DMS79 (cell line): ENCODE results near the gene C1QTNF9.
"Not testable (repeated sequence)": the region's sequence is repeated elsewhere in the genome, so short reads cannot be mapped to it uniquely, and the experiment has no call there.

Experiments used
- DNase-seq: peaks from one replicate; lab custom pipeline; 2025; lab: John Stamatoyannopoulos, UW

The C1QTNF9 gene

DNA sequence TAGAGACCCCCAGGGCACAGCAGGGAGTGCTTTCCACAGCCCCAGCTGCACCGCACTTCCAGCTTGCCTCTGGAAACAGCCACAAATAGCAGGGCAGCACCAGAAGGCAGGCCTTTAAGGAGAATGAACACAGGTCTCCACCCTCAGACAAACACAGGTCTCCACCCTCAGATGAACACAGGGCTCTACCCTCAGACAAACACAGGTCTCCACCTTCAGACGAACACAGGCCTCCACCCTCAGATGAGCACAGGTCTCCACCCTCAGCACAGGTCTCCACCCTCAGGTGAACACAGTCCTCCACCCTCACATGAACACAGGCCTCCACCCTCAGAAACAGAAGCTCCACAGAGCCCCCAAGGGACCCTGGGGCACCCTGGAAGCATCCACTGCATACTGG, 51.7 kb downstream of the C1QTNF9 start:
- no peak for DNase-seq

DNA sequence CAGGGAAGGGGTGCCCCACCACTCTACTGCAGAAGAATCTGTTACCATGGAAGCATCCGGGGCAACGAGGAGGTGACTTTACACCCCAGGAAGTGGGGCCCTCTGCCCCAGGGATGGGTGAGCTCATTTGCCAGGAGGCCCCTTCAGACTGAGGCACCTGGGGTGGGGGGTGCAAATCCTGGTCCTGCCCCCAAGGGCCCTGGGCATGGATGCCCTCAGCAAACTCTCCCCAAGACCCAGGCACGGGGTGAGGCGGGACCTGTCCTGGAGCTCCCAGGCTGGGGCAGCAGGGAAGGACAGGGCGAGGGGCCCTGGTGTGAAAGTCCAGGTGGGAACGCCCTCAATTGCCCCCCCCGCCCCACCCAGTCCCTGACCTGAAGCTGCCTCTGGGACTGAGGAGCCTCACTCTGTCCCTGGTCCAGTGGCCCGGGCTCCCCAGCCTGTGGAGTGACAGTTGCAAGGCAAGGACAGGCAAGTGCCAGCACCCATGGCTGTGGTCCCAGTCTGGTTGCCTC, 52.5 kb downstream of the C1QTNF9 start:
- no peak for DNase-seq

DNA sequence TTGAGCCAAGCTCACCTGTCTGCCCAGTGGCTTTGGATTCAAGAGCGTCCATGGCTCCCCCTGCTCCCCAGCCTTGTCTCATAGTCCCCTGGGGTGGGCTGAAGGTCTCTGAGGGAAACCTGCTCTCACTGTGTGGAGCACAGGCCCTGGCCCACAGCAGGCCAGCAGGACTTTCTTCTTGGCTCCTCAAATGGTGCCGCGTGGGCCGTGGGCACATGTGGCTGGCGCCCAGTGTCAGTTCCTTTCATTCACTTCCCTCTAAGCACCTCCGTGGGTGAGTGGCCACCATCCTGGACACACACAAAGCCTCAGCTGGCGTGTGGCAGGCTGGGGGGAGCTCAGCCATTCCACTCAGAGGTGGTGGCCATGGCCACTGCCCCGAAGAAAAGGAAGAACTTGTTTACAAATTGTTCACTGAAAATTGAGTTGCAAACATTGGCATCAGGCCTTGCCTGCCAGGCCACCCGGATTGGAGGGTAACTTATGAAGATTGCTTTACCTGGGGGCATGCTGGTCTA, 53.1 kb downstream of the C1QTNF9 start:
- no peak for DNase-seq

DNA sequence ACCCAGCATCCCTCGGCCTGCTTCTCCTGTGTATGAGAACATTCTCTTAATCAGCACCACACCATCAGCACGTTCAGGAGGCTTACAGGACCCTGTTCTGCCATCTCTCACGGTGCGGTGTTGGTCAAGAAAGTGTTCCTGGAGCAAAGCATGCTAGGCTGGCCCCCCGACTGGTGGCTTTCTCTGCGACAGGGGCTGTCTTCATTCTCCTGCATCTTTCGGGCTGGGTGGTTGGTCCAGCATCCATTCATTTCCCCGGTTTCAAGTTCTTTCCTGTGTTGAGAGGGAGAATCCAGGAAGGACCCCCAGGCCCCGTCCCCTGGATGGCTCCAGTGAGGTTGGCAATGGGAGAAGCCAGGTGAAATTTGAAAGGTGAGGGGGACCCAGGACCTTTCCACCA, 55.8 kb downstream of the C1QTNF9 start:
- DNase-seq: no peak

DNA sequence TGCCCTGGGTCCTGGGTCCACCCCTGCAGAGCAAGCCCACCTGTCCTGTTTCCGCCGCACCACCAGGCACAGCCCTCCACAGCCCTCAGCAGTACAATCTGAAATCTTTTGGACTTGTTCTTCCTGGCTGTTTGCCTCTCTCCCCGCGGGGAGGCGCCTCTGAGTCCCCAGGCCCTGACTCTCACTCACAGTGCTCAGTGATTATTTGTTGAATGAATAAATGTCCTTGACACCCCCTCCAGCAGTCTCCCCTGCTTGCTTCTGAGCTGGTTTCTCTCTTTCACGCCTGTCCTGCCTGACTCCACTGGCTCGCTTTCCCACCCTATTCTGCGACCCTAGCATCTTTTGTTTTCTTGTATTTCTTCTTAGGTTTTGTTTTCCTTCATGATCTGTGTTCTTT, 56.9 kb downstream of the C1QTNF9 start:
- DNase-seq: not testable (repeated sequence)

DNA sequence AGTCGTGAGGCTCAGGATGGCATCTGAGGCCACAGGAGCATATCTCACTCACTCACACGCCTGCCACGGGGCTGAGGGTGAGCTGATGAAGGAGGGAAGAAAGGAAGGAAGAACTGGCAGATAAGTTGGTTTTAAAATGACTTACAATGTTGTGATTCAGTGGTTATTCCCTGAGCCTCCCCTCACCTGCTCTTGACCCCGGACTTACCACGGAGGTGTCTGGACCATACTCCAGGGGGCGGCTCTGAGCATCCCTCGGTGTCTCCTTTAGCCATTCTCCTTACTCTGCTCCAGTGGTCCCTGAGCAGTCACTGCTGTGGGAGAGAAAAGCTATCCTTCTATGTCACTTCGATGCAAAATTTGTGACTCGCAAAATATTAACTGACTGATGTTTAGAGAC, 61.9 kb downstream of the C1QTNF9 start:
- DNase-seq: not testable (repeated sequence)
